HG03521 (cell line): ENCODE data around the gene BATF3.
"Not testable (repeated sequence)": the region's sequence is repeated elsewhere in the genome, so short reads cannot be mapped to it uniquely, and the experiment has no call there.

ENCODE experiments used
- ATAC-seq: cut with Tn5 transposase; IDR thresholded peaks from one replicate; pipeline ENCODE4 v1.9.1; 2021; ENCODE audit warnings: mild to moderate bottlenecking, moderate library complexity; ENCODE audit not compliant: unreplicated experiment

The BATF3 gene, protein sequence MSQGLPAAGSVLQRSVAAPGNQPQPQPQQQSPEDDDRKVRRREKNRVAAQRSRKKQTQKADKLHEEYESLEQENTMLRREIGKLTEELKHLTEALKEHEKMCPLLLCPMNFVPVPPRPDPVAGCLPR

DNA sequence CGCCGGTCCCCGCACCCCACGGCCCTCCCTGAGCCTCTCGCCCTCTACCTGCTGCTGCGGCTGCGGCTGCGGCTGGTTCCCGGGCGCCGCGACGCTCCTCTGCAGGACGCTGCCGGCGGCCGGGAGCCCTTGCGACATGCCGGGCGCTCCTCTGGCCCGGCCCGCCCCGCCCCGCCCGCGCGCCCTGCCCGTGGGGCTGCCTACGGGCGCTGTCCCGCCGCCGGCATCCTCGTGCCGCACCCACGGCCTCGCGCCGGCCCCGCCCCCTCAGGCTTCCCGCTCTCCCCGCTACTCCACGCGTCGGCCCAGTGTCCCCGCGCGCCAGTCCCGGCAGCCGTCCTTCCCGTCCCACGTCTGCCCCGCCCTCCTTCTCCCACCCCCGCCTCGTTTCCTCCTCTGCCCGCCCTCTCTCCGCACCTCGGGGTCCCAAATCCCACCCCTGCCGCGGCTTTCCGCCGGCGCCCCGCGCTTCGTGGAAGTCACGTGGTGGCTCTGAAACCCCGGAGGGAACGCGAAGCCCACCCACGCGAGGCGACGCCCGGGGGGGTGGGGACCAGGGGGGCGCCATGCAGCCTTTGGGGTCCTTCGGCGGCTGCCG, at the start of gene BATF3:
BATF3 (minus strand) TSS at position 216 of the 598 bp plus-strand sequence; CDS start at position 138, 78 bp downstream.
- ATAC-seq, result peak; percentile 30

GRCh38 chr1:212746546-212746945, 46.9 kb upstream of the BATF3 start:
- no peak for ATAC-seq

GRCh38 chr1:212745303-212745702, 45.7 kb upstream of the BATF3 start:
- no peak for ATAC-seq

DNA sequence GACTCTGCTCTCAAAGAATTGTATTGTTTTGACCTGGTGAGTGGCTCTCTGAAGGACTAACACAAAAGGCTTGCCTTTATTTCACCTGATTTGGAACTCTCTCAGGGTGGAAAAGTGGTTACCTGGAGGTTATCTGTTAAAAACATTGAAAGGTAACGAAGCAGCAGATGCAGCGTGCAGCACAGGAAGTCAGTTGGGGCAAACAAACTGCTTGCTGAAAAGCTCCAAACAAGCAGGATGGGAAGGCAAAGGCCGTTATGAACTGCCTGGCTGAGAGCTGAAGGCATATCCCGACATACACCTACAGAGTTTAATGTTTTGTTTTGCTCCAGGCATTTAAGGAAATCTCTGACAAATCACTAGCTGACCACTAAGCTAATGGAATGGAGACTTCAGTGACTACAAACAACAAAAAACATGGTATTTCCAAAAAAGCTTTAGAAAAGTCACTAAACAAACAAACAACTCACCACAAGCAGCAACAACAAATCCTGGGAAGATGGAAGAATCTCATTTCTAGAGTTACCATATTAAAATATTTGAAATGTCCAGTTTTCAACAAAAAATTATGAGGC, 44.3 kb upstream of the BATF3 start:
- no peak for ATAC-seq

DNA sequence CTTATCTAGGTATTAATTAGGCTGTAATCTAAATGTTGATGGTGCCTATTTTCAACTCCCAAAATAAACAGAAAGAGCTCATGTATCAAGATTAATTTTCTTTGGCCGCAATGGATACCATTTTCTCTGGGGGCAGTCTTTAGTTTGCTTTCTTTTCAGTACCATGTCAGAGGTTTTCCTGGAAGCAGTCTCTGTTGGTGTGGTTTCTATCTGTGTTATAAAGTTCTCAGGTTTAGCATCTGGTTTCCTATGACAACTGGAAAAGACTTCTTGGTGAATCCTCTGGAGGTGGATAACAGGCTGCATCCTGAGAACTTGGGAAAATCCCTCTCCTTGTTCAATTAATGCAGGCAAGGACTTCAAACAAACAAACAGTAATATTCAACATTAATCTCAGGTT, 38.7 kb upstream of the BATF3 start:
- ATAC-seq, result no peak

GRCh38 chr1:212737559-212737958, 37.9 kb upstream of the BATF3 start:
- ATAC-seq, result no peak

GRCh38 chr1:212733109-212733508, 33.5 kb upstream of the BATF3 start:
- ATAC-seq, result no peak

DNA sequence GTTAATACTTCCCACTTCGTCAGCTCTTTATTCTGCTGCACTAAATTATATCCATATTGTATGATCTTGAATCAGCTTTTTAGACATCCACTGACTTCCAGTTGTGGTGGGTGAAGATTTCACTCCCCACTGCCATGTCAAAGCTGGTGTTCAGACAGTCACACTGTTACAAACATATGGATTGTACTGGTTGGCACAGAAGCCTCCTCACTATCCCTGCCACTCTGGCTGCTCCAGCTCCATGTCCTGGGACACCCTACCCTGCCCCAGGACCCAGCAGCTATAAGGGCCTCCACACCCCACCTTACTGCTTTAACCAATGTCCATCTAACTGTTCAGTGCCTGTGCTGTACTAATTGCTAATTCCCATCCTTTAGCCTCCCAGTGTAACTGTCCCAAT, 32.0 kb upstream of the BATF3 start:
- ATAC-seq, result no peak

GRCh38 chr1:212728606-212729005, 29.0 kb upstream of the BATF3 start:
- ATAC-seq, result no peak

DNA sequence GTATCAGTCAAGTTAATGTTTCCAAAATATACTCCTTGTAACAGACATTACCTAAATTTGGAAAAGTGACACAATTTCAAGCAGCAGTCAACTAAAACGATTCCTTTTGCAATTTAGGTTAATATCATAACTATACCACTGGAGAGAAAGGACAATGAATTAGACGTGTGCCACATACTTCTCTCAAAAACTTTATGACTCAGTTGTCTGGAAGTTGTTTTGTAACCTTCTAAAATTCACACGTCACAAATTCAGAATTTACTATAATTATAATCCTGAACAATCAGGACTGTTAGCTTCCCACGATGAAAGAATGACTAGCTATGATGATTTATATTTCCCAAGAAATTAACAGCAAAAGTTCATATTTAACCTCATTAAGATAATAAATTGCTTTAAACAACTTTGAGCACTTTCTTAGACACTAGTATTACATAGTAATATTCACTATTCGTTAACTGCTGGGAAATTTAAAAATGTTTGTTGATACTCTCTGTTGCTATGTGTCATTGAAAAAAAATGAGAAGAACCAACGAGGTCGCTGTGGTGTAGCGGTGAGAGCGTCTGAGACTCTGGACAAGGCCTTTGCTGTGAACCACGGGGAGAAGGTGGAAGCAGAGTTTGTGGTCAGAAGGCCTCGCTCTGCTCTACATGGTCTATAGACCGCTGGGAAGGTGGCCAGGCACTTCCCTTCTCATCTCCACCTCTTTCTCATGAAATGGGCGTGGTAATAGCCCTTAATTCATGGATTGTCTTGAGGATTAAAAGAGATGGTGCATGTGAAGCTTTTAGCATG, 27.9 kb upstream of the BATF3 start:
- no peak for ATAC-seq

DNA sequence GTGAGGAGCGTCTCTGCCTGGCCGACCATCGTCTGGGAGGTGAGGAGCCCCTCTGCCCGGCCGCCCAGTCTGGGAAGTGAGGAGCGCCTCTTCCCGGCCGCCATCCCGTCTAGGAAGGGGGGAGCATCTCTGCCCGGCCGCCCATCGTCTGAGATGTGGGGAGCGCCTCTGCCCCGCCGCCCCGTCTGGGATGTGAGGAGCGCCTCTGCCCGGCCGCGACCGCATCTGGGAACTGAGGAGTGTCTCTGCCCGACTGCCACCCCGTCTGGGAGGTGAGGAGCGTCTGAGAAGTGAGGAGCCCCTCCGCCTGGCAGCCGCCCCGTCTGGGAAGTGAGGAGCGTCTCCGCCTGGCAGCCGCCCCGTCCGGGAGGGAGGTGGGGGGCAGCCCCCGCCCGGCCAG, 25.0 kb upstream of the BATF3 start:
- not testable (repeated sequence) for ATAC-seq

GRCh38 chr1:212722270-212722957, 22.8 kb upstream of the BATF3 start:
- ATAC-seq, result no peak

DNA sequence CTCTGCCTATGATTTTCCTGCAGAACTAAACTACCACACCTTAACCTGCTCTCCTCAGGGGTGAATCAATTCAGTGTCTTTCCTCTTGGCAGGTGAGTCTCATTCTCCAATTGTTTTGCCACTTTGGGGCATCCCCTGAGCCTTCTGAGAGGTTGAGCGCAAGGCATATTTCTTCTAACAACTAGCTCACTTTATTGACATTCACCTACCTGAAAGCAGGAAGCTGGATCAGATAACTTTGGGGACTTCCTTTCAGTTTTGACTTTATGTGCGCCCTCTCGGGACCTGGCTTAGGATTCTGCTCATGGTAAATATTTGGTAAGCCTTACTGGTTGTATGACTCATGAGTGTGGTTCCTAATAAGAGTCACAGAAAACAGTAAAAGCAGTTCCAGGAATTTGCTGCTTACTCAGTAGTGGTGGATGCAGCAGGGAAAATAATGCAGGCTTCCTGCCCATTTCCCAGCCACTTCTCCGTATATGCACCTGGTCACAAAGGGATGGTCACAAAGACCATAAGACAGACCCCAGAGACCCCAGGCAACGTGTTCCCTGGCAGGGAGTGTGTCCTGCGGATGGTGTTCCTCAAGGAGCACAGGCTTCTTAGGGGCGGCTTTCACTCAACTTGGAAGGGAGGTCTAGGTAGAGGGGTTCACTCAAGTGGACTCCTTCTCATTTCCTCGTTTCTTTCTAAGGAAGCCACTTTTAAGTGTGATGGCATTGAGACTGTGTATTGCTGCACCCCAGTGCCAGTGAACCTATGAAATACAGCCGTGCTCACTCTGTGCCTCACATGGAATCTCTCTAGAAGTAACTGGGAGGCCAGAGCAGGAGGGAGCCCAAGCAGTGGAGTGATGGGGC, 22.0 kb upstream of the BATF3 start:
- no peak for ATAC-seq

DNA sequence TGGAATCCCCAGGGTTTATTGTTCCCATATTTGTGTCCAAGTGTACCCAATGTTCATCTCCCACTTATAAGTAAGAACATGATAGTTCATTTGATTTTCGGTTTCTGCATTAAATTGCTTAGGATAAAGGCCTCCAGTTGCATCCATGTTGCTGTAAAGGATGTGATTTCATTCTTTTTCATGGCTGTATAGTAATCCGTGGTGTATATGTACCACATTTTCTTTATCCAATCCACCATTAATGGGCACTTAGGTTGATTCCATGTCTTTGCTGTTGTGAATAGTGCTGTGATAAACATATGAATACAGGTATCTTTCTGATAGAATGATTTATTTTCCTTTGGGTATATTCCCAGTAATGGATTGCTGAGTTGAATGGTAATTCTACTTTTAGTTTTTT, 20.0 kb upstream of the BATF3 start:
- ATAC-seq, result no peak

- no peak for ATAC-seq
These were observed 18.9 kb upstream of the BATF3 start for GRCh38 chr1:212718499-212718898.

GRCh38 chr1:212716161-212716560, 16.5 kb upstream of the BATF3 start:
- ATAC-seq, result no peak

DNA sequence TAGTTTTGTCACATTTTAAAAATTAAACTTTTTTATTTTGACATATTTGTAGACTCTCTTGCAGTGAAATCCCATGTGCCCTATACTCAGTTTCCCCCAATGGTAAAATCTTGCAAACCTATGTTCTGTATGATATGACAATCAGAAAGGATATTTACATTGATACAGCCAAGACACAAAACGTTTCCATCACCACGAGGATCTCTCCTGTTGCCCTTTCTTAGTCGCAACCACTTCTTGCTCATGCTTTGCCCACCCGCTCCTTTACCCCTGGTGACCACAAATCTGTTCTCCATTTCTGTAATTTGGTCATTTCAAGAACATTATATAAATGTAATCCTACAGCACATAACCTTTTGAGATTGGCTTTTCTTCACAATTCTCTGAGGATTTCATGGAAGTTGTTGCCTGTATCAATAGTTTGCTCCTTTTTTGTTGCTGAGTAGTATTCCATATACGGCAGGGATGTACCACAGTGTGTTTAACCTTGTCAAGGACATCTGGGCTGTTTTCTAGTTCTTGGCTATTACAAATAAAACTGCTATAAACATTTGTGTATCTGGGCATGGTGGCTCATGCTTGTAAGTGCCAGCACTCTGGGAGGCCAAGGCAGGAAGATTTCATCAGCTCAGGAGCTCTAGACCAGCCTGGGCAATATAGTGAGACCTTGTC, 14.0 kb upstream of the BATF3 start:
- ATAC-seq, result no peak

DNA sequence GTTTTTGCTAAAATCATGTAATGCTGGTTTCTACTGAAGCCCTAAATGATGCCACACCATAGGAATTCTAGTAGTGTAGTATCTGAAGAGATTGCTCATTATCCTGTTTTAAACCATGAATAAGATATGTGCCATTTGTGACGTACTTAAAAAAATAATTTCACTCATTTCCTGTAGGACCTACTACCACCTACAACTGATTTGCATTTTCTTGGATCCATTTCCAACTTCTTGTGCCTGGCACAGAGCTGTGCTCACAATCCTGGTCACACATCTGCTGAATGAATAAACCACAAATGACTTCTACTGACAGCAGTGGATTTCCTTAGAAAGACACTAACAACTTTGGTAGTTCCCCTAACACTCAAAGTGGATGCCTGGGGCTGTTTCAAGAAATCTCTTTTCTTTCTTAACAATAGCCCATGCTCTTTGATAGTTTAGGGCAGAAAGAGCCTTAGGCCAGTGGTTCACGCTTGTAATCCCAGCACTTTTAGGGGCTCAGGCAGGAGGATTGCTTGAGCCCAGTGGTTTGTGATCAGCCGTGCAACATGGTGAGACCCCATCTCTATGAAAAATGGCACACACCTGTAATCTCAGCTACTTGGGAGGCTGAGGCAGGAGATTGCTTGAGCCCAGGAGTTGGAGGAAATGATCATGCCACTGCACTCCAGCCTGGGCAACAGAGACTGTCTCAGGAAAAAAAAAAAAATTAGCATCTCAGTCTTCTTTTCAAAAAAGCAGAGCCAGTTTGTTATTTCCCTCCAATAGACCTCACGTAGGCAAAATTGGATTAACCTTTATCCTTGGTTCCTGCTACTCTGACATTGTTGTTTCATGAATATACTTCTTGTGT, 13.0 kb upstream of the BATF3 start:
- no peak for ATAC-seq

- ATAC-seq, result not testable (repeated sequence)
These were observed 12.3 kb upstream of the BATF3 start for GRCh38 chr1:212711974-212712373.
